ENCODE data around the gene KNCN. TPM values are rescaled to one million over a fixed set of nuclear protein-coding genes. Genes with fewer than 3 reads are reported as not detected.

KNCN gene
- total and polyA plus RNA-seq, 2 experiments from 2014 or later = not detected

DNA sequence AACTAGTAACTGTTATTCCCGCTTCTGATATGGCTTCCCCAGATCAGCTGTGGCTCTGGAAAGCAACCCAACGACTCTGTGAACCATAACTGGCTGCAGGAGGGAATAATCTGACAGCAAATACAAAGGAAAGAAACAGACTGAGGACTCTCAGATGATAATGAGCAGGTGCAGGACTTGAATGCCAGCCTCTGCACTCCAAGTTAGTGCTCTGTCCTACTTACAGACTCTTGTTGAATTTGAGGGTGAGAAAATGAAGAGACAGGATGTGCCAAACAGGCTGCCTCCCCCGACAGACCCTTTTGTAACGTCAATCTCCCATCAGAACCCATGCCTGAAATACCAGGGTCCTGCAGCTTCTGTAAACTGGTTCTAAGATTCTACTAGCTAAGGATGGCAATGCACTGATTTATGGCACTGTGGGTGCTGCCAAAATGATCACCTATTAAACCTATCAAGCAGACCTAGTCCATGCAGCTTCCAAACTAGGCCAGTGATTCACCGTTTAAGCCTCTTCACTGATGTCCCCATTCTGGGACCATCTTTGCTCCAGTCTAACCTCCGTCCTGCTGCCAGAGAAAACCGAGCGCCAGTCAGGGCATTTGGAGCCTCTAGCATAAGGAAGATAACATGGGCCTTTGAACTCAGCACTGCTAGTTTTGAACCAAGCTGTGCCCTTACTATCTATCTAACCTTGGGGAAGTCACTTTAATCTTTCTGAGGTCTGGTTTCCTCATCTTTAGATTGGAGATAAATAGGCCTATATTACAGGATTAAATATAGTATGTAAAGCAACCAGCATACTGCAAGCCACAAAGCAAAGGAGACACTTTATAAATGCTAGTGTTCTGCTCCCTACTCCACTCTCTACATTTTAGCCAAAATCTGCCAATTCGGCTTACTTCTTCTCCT is 47.9 kb upstream of the KNCN start:
- Histone ChIP-seq H3K4me2 (no peak overlapping the region), H3K79me2 (replicated peaks; ENCODE audit: insufficient read depth) (no peaks in the 10 kb centered on the region), H2AFZ (no peak overlapping the region), H4K20me1 (replicated peaks; ENCODE audit: insufficient read depth) (no peaks in the 10 kb centered on the region), H3K9me2 (ENCODE audit: insufficient read depth) (no peaks in the 10 kb centered on the region), H3K27ac (ENCODE audit: low read depth) (no peak overlapping the region), H3K36me3 (ENCODE audit: insufficient read depth) (no peaks in the 10 kb centered on the region), H3K4me3 (no peak overlapping the region), H3K4me1 (ENCODE audit: insufficient read depth) (peaks cover 6% of the 10 kb centered on the region), H3K27me3 (ENCODE audit: insufficient read depth) (no peaks in the 10 kb centered on the region), H3F3A (replicated peaks; ENCODE audit: low read depth) (no peaks in the 10 kb centered on the region)
- H3K9me3 Mint-ChIP-seq = no peaks in the 10 kb centered on the region
- no peak for TF ChIP-seq EZH2phosphoT487 (IDR thresholded peaks at IDR 0.05; ENCODE audit: unreplicated experiment)
- TF ChIP-seq EZH2 (IDR thresholded peaks at IDR 0.05; ENCODE audit: low read depth, unreplicated experiment) = no peak
- TF ChIP-seq, protein P1, sequence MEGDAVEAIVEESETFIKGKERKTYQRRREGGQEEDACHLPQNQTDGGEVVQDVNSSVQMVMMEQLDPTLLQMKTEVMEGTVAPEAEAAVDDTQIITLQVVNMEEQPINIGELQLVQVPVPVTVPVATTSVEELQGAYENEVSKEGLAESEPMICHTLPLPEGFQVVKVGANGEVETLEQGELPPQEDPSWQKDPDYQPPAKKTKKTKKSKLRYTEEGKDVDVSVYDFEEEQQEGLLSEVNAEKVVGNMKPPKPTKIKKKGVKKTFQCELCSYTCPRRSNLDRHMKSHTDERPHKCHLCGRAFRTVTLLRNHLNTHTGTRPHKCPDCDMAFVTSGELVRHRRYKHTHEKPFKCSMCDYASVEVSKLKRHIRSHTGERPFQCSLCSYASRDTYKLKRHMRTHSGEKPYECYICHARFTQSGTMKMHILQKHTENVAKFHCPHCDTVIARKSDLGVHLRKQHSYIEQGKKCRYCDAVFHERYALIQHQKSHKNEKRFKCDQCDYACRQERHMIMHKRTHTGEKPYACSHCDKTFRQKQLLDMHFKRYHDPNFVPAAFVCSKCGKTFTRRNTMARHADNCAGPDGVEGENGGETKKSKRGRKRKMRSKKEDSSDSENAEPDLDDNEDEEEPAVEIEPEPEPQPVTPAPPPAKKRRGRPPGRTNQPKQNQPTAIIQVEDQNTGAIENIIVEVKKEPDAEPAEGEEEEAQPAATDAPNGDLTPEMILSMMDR (conservative IDR thresholded peaks at IDR 0.05; ENCODE audit: low read depth in 2 of 2) = no peak
- TF ChIP-seq STAT1 (IDR thresholded peaks at IDR 0.05; ENCODE audit: unreplicated experiment) = no peak
- TF ChIP-seq, protein P2, sequence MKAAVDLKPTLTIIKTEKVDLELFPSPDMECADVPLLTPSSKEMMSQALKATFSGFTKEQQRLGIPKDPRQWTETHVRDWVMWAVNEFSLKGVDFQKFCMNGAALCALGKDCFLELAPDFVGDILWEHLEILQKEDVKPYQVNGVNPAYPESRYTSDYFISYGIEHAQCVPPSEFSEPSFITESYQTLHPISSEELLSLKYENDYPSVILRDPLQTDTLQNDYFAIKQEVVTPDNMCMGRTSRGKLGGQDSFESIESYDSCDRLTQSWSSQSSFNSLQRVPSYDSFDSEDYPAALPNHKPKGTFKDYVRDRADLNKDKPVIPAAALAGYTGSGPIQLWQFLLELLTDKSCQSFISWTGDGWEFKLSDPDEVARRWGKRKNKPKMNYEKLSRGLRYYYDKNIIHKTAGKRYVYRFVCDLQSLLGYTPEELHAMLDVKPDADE (IDR thresholded peaks at IDR 0.05) = no peak
- no peak for TF ChIP-seq ZNF114 (CRISPR knock-in tag; IDR thresholded peaks at IDR 0.05)
- TF ChIP-seq, protein P3, sequence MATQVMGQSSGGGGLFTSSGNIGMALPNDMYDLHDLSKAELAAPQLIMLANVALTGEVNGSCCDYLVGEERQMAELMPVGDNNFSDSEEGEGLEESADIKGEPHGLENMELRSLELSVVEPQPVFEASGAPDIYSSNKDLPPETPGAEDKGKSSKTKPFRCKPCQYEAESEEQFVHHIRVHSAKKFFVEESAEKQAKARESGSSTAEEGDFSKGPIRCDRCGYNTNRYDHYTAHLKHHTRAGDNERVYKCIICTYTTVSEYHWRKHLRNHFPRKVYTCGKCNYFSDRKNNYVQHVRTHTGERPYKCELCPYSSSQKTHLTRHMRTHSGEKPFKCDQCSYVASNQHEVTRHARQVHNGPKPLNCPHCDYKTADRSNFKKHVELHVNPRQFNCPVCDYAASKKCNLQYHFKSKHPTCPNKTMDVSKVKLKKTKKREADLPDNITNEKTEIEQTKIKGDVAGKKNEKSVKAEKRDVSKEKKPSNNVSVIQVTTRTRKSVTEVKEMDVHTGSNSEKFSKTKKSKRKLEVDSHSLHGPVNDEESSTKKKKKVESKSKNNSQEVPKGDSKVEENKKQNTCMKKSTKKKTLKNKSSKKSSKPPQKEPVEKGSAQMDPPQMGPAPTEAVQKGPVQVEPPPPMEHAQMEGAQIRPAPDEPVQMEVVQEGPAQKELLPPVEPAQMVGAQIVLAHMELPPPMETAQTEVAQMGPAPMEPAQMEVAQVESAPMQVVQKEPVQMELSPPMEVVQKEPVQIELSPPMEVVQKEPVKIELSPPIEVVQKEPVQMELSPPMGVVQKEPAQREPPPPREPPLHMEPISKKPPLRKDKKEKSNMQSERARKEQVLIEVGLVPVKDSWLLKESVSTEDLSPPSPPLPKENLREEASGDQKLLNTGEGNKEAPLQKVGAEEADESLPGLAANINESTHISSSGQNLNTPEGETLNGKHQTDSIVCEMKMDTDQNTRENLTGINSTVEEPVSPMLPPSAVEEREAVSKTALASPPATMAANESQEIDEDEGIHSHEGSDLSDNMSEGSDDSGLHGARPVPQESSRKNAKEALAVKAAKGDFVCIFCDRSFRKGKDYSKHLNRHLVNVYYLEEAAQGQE (IDR thresholded peaks at IDR 0.05; ENCODE audit: unreplicated experiment) = no peak
- no peak for TF ChIP-seq NANOG (IDR thresholded peaks at IDR 0.05; ENCODE audit: borderline replicate concordance)
- TF ChIP-seq CREB1 (CRISPR knock-in tag; IDR thresholded peaks at IDR 0.05; ENCODE audit: low read depth) = no peak
- no peak for TF ChIP-seq POLR2AphosphoS5 (IDR thresholded peaks at IDR 0.05; ENCODE audit: low read depth)
- no peak for TF ChIP-seq ZNF331 (CRISPR knock-in tag; IDR thresholded peaks at IDR 0.05; ENCODE audit: low read depth)
- TF ChIP-seq, protein P4, sequence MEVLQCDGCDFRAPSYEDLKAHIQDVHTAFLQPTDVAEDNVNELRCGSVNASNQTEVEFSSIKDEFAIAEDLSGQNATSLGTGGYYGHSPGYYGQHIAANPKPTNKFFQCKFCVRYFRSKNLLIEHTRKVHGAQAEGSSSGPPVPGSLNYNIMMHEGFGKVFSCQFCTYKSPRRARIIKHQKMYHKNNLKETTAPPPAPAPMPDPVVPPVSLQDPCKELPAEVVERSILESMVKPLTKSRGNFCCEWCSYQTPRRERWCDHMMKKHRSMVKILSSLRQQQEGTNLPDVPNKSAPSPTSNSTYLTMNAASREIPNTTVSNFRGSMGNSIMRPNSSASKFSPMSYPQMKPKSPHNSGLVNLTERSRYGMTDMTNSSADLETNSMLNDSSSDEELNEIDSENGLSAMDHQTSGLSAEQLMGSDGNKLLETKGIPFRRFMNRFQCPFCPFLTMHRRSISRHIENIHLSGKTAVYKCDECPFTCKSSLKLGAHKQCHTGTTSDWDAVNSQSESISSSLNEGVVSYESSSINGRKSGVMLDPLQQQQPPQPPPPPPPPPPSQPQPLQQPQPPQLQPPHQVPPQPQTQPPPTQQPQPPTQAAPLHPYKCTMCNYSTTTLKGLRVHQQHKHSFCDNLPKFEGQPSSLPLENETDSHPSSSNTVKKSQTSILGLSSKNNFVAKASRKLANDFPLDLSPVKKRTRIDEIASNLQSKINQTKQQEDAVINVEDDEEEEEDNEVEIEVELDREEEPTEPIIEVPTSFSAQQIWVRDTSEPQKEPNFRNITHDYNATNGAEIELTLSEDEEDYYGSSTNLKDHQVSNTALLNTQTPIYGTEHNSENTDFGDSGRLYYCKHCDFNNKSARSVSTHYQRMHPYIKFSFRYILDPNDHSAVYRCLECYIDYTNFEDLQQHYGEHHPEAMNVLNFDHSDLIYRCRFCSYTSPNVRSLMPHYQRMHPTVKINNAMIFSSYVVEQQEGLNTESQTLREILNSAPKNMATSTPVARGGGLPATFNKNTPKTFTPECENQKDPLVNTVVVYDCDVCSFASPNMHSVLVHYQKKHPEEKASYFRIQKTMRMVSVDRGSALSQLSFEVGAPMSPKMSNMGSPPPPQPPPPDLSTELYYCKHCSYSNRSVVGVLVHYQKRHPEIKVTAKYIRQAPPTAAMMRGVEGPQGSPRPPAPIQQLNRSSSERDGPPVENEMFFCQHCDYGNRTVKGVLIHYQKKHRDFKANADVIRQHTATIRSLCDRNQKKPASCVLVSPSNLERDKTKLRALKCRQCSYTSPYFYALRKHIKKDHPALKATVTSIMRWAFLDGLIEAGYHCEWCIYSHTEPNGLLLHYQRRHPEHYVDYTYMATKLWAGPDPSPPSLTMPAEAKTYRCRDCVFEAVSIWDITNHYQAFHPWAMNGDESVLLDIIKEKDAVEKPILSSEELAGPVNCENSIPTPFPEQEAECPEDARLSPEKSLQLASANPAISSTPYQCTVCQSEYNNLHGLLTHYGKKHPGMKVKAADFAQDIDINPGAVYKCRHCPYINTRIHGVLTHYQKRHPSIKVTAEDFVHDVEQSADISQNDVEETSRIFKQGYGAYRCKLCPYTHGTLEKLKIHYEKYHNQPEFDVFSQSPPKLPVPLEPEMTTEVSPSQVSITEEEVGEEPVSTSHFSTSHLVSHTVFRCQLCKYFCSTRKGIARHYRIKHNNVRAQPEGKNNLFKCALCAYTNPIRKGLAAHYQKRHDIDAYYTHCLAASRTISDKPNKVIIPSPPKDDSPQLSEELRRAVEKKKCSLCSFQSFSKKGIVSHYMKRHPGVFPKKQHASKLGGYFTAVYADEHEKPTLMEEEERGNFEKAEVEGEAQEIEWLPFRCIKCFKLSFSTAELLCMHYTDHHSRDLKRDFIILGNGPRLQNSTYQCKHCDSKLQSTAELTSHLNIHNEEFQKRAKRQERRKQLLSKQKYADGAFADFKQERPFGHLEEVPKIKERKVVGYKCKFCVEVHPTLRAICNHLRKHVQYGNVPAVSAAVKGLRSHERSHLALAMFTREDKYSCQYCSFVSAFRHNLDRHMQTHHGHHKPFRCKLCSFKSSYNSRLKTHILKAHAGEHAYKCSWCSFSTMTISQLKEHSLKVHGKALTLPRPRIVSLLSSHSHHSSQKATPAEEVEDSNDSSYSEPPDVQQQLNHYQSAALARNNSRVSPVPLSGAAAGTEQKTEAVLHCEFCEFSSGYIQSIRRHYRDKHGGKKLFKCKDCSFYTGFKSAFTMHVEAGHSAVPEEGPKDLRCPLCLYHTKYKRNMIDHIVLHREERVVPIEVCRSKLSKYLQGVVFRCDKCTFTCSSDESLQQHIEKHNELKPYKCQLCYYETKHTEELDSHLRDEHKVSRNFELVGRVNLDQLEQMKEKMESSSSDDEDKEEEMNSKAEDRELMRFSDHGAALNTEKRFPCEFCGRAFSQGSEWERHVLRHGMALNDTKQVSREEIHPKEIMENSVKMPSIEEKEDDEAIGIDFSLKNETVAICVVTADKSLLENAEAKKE (CRISPR knock-in tag; IDR thresholded peaks at IDR 0.05) = no peak
- TF ChIP-seq JUNB (IDR thresholded peaks at IDR 0.05; ENCODE audit: unreplicated experiment) = no peak
- H3K27me3 Mint-ChIP-seq (ENCODE audit: insufficient read depth, low read depth, poor library complexity) = peaks cover 12% of the 10 kb centered on the region
- H3K4me3 Mint-ChIP-seq = no peak overlapping the region
- H3K36me3 Mint-ChIP-seq (ENCODE audit: low read depth) = no peaks in the 10 kb centered on the region
- ATAC-seq (no peak), DNase-seq (ENCODE audit: low spot score) (no peak)
- H3K27ac Mint-ChIP-seq = no peak overlapping the region
- peaks cover 15% of the 10 kb centered on the region for H3K4me1 Mint-ChIP-seq
